22Rv1 (cell line): ENCODE data around the gene STMN1.

ENCODE experiments used
- H3K27ac ChIP-seq: fragments of 450-650 bp; 2 replicates; pipeline ENCODE4 v1.5.1; 2017
- CTCF ChIP-seq: fragments of 450-650 bp; IDR thresholded peaks from 2 replicates; pipeline ENCODE4 v1.5.1; 2017; ENCODE audit warnings: mild to moderate bottlenecking
- ZFX ChIP-seq: fragments of 450-650 bp; IDR thresholded peaks from 2 replicates; pipeline ENCODE4 v1.6.1; 2017; ENCODE audit warnings: antibody characterized with exemption, borderline replicate concordance

The STMN1 gene

GRCh38 chr1:25926731-25927496 is 20.7 kb upstream of the STMN1 start:
- TF ChIP-seq ZFX (no peak), CTCF (no peak)
- no peak overlapping the region for H3K27ac ChIP-seq

GRCh38 chr1:25924454-25924853 is 18.2 kb upstream of the STMN1 start:
- peak overlapping the region; percentile 98 for H3K27ac ChIP-seq
- TF ChIP-seq ZFX (no peak), CTCF (no peak)

GRCh38 chr1:25922971-25923552 is 16.8 kb upstream of the STMN1 start:
- peak overlapping the region; percentile 98 for H3K27ac ChIP-seq
- TF ChIP-seq ZFX, result no peak
- no peak for TF ChIP-seq CTCF

- peak overlapping the region; percentile 98 for H3K27ac ChIP-seq
- TF ChIP-seq CTCF (no peak), ZFX (no peak)
Measured at GRCh38 chr1:25922056-25922970, 16.1 kb upstream of the STMN1 start.

- H3K27ac ChIP-seq, result no peak overlapping the region
- TF ChIP-seq ZFX (no peak), CTCF (no peak)
Measured at GRCh38 chr1:25918615-25919014, 12.4 kb upstream of the STMN1 start.

GRCh38 chr1:25917996-25918395 is 11.8 kb upstream of the STMN1 start:
- no peak for TF ChIP-seq CTCF
- TF ChIP-seq ZFX, result no peak
- H3K27ac ChIP-seq, result no peak overlapping the region
